NT2/D1 (cell line): ENCODE measurements around the gene ZNF576.

Experiments used
- DNase-seq: peaks from one replicate; pipeline ENCODE4 v3.0.0-alpha.2; 2011; ENCODE audit warnings: low read depth, low spot score
- H3K27me3 ChIP-seq: 2 replicates; pipeline ENCODE4 v1.6.0; 2011; ENCODE audit warnings: mild to moderate bottlenecking; ENCODE audit not compliant: insufficient read length, insufficient read depth
- H3K36me3 ChIP-seq: 2 replicates; pipeline ENCODE4 v1.6.1; 2011; ENCODE audit warnings: mild to moderate bottlenecking, low read length, mixed read lengths; ENCODE audit not compliant: insufficient read depth, insufficient read length
- H3K4me1 ChIP-seq: 2 replicates; pipeline ENCODE4 v1.5.1; 2011; ENCODE audit not compliant: insufficient read depth, insufficient read length
- H3K4me3 ChIP-seq: 2 replicates; pipeline ENCODE4 v1.5.1; 2011; ENCODE audit warnings: low read depth; ENCODE audit not compliant: insufficient read length
- H3K9ac ChIP-seq: 2 replicates; pipeline ENCODE4 v1.6.0; 2011; ENCODE audit warnings: low read depth; ENCODE audit not compliant: insufficient read length
- H3K9me3 ChIP-seq: 2 replicates; pipeline ENCODE4 v1.5.1; 2011; ENCODE audit warnings: mild to moderate bottlenecking, low read length; ENCODE audit not compliant: insufficient read depth
- SUZ12 ChIP-seq: IDR thresholded peaks from 2 replicates; pipeline ENCODE4 v1.6.1; 2011; ENCODE audit not compliant: insufficient read length, insufficient read depth; ENCODE audit errors: extremely low read depth
- YY1 ChIP-seq: IDR thresholded peaks from 2 replicates; pipeline ENCODE4 v1.6.1; 2011; ENCODE audit not compliant: insufficient read length, insufficient read depth
- ZNF274 ChIP-seq: IDR thresholded peaks from 2 replicates; pipeline ENCODE4 v1.6.1; 2011; ENCODE audit warnings: mild to moderate bottlenecking, low read depth, low read length

Gene ZNF576

DNA sequence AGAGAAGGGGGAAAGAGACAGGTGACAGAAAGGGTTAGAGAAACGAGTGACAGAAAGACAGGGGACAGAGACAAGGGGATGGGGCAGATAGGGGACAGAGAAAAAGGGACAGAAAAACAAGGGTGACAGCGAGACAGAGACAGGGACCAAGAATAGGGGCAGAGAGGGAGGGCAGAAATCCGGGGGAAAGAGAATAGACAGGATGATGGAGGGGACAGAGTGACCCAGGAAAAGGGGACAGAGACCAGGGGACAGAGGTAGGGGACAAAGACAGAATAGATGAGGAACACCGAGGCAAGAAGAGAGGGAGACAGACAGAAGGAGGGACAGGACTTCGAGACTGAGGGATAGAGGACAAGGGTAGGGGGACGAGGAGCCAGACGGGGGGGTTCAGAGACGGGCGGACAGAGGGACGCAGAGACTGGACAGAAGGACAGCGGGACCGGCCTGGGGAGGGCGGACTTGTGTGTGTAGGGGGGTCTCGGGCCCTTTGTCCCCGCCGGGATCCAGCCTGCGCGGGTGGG is 42.7 kb downstream of the ZNF576 start:
- Histone ChIP-seq H3K4me1 (peaks cover 6% of the 10 kb centered on the region), H3K36me3 (no peaks in the 10 kb centered on the region), H3K9ac (peak overlapping the region; percentile 64), H3K4me3 (peak overlapping the region; percentile 45), H3K9me3 (no peaks in the 10 kb centered on the region), H3K27me3 (peaks cover 52% of the 10 kb centered on the region)
- TF ChIP-seq YY1 (no peak), ZNF274 (no peak), SUZ12 (no peak)
- DNase-seq = no peak

DNA sequence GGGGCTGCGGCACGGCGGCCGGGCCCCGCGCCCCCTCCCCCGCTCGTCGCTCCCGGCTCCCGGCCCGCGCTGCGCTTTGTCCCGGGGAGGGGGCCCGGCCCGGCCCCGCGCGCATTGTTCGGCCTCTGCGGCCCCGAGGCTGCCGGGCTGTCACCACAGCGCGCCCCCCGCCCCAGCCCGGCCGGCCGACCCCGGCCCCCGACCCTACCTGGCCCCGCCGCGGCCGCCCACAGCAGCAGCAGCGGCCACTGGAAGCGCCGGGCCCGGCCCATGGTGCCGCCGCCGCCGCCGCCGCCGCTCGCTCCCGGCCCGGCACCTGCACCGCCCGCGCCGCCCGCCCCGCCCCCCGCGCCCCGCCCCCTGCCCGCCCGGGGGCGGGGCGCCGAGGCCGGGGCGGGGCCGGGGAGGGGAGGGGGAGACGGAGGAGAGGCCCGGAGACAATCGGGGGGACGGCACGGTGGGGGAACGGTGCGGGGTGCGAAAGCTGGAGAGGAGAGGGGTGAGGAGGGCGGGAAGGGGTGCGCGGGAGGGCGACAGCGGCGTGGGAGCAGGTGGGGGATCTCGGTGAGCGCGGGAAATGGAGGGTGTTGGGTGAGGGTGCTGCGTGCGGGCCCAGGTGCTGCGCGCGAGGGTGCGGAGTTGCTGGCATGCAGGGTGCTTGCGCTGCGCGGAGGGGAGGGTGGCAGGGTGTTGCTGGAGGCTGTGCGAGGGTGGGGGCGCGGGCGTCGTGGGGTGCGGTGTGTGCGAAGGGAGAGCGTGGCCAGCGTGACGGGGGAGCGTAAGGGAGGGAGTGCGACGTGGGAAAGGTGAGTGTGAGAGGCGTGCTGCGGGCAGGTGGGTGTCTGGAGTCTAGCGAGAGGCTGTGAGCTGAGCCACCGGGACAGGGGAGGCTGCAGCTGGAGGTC is 43.4 kb downstream of the ZNF576 start, which contains the start of gene CADM4:
Gene CADM4 (minus strand): TSS at position 332 of the 905 bp plus-strand sequence. CDS start 60 bp downstream, at position 272.
- no peak for DNase-seq
- peak within 1 kb of the TSS; percentile 46 for H3K4me3 ChIP-seq
- TF ChIP-seq ZNF274 (no peak), YY1 (no peak), SUZ12 (no peak)
- peaks cover 52% of the 10 kb centered on the region for H3K27me3 ChIP-seq
- H3K9ac ChIP-seq = peak within 1 kb of the TSS; percentile 64
- no peaks in the 10 kb centered on the region for H3K9me3 ChIP-seq
- H3K36me3 ChIP-seq = no peaks in the 10 kb centered on the region
- H3K4me1 ChIP-seq = peaks cover 6% of the 10 kb centered on the region

DNA sequence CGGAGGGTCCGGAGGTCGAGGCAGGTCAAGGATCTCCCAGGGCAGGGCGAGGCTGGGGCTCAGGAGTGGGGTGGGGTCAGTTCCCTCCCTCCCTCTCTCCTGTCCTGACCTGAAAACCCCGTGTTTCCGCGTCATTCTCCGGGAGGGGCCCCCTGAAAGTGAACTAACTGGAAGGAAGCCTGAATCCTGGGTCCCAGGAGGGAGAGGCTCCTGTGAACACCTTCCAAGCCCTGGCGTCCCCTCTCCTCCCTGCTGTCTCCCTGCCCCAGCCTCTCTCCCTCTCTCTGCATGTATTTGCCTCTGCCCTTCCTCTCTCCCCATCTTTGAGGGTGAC is 44.0 kb downstream of the ZNF576 start:
- H3K27me3 ChIP-seq = peaks cover 52% of the 10 kb centered on the region
- H3K4me3 ChIP-seq = peak overlapping the region; percentile 46
- H3K4me1 ChIP-seq = peaks cover 6% of the 10 kb centered on the region
- H3K36me3 ChIP-seq = no peaks in the 10 kb centered on the region
- TF ChIP-seq ZNF274 = no peak
- no peak for TF ChIP-seq SUZ12
- DNase-seq = no peak
- H3K9ac ChIP-seq = peak overlapping the region; percentile 56
- H3K9me3 ChIP-seq = no peaks in the 10 kb centered on the region

DNA sequence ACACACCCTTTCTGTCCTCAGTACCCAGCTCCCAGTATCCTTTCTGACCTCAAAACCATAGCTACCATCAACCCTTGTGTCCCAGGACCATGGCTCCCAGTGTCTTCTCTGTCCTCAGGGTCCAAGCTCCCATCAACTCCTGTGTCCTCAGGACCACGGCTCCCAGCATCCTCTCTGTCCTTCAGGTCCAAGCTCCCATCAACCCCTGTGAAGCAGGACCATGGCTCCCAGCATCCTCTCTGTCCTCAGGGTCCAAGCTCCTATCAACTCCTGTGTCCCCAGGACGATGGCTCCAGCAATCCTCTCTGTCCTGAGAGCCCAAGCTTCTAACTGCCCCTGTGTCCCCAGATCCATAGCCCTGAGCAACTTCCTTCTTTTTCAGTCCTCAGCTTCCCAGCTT is 44.9 kb downstream of the ZNF576 start:
- H3K27me3 ChIP-seq = peaks cover 48% of the 10 kb centered on the region
- no peak overlapping the region for H3K4me3 ChIP-seq

DNA sequence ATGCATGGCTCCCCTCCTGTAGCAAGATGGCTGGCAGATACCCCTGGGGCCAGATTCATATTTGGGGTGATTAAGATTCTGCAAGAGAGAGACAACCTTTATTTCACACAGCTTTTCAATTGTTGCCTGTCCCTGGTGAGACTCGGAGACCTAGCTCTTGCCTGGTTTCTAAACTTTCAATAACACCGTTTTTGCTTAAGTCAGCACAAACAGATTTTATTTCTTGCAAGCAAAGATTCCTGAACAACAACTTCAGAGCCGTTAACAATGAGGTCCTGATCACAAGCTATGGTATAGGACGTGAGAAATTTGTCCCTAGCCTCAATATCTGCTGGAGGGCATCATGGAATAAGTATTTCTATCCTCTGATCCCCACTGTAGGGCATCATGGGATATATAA is 46.1 kb downstream of the ZNF576 start:
- Histone ChIP-seq H3K4me3 (no peak overlapping the region), H3K9me3 (peaks cover 5% of the 10 kb centered on the region; the same call in 1 of the 2 replicates), H3K9ac (no peak overlapping the region), H3K36me3 (peaks cover 4% of the 10 kb centered on the region), H3K27me3 (peaks cover 37% of the 10 kb centered on the region), H3K4me1 (peaks cover 6% of the 10 kb centered on the region)
- DNase-seq = no peak
- no peak for TF ChIP-seq YY1

More for the DNA sequence above, 44.9 kb downstream of the ZNF576 start:
- Histone ChIP-seq H3K9me3 (no peaks in the 10 kb centered on the region), H3K9ac (no peak overlapping the region), H3K36me3 (no peaks in the 10 kb centered on the region), H3K4me1 (peaks cover 6% of the 10 kb centered on the region)
- no peak for TF ChIP-seq ZNF274
- TF ChIP-seq YY1 = no peak
- no peak for TF ChIP-seq SUZ12
- no peak for DNase-seq

DNA sequence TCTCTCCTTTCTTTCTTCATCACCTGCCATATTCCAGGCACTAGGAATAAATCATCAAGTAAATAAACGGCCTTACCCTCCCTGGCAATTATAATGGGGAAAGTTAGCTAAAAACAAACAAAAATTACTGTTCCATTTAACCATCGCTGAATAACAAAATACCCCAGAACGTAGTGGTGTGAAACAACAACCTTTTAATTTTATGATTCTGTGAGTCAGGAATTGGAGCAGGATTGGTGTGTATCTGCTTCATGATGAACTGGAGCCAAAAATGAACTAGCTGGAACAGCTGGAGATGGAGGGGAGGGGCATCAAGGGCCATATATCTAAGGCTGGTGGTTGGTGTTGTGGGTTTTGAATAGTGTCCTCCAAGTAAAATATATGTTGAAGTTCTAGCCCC is 46.9 kb downstream of the ZNF576 start:
- Histone ChIP-seq H3K4me1 (peaks cover 6% of the 10 kb centered on the region), H3K4me3 (no peak overlapping the region), H3K9ac (no peak overlapping the region), H3K27me3 (peaks cover 29% of the 10 kb centered on the region), H3K9me3 (peaks cover 11% of the 10 kb centered on the region; the same call in 1 of the 2 replicates), H3K36me3 (peaks cover 7% of the 10 kb centered on the region)
- no peak for DNase-seq
- TF ChIP-seq YY1 = no peak
- no peak for TF ChIP-seq SUZ12
- no peak for TF ChIP-seq ZNF274

DNA sequence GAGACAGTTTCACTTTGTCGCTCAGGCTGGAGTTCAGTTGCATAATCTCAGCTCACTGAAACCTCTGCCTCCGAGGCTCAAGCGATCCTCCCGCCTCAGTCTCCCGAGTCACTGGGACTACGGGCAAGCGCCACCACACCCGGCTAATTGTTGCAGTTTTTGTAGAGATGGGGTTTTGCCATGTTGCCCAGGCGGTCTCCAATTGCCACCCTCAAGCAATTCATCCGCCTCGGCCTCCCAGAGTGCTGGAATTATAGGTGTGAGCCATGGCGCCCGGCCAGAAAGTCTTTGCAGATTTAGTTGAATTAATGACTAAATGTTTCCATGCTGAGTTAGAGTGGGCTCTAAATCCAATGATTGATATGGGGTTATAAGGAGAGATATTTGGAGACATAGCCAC is 47.8 kb downstream of the ZNF576 start:
- Histone ChIP-seq H3K9me3 (peaks cover 15% of the 10 kb centered on the region; the same call in 1 of the 2 replicates), H3K4me3 (no peak overlapping the region), H3K27me3 (peaks cover 21% of the 10 kb centered on the region), H3K9ac (no peak overlapping the region), H3K4me1 (peaks cover 4% of the 10 kb centered on the region), H3K36me3 (peaks cover 16% of the 10 kb centered on the region)
- DNase-seq = no peak
- TF ChIP-seq YY1 = no peak
- TF ChIP-seq ZNF274 = no peak
- TF ChIP-seq SUZ12 = no peak
